ENCODE results near the gene SPANXB1. TPM values are rescaled to one million over a fixed set of nuclear protein-coding genes. Genes with fewer than 3 reads are reported as not detected.
"Not testable (repeated sequence)": the region's sequence is repeated elsewhere in the genome, so short reads cannot be mapped to it uniquely, and the experiment has no call there.

The SPANXB1 gene
- total RNA-seq, 1 donor from 2014 or later: not detected

GRCh38 chrX:140975472-140975871 lies 26.9 kb upstream of the SPANXB1 start:
- Histone ChIP-seq H4K20me1 (ENCODE audit: insufficient read depth, low read length) (no peaks in the 10 kb centered on the region), H3K9ac (ENCODE audit: low read length) (no peak overlapping the region), H3K4me1 (ENCODE audit: insufficient read depth, low read length) (no peaks in the 10 kb centered on the region), H3K36me3 (ENCODE audit: insufficient read depth, low read length) (no peaks in the 10 kb centered on the region), H3K9me3 (ENCODE audit: insufficient read depth, low read depth, low read length) (no peaks in the 10 kb centered on the region), H3K27ac (ENCODE audit: low read depth, low read length) (no peak overlapping the region), H2AFZ (ENCODE audit: low read depth, low read length) (no peak overlapping the region), H3K79me2 (ENCODE audit: insufficient read depth, low read length) (no peaks in the 10 kb centered on the region), H3K4me2 (ENCODE audit: low read length) (no peak overlapping the region), H3K27me3 (ENCODE audit: insufficient read depth, low read length) (no peaks in the 10 kb centered on the region), H3K4me3 (ENCODE audit: insufficient read depth, low read depth, low read length) (no peak overlapping the region)
- TF ChIP-seq, protein P1, sequence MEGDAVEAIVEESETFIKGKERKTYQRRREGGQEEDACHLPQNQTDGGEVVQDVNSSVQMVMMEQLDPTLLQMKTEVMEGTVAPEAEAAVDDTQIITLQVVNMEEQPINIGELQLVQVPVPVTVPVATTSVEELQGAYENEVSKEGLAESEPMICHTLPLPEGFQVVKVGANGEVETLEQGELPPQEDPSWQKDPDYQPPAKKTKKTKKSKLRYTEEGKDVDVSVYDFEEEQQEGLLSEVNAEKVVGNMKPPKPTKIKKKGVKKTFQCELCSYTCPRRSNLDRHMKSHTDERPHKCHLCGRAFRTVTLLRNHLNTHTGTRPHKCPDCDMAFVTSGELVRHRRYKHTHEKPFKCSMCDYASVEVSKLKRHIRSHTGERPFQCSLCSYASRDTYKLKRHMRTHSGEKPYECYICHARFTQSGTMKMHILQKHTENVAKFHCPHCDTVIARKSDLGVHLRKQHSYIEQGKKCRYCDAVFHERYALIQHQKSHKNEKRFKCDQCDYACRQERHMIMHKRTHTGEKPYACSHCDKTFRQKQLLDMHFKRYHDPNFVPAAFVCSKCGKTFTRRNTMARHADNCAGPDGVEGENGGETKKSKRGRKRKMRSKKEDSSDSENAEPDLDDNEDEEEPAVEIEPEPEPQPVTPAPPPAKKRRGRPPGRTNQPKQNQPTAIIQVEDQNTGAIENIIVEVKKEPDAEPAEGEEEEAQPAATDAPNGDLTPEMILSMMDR (IDR thresholded peaks at IDR 0.05; ENCODE audit: insufficient read depth, low read depth, low read length): no peak
- TF ChIP-seq EZH2 (IDR thresholded peaks at IDR 0.05; ENCODE audit: insufficient read depth, low read length): no peak
- H3K4me3 Mint-ChIP-seq (ENCODE audit: unreplicated experiment): no peak overlapping the region
- no peak overlapping the region for H3K27ac Mint-ChIP-seq (ENCODE audit: unreplicated experiment)
- H3K36me3 Mint-ChIP-seq (ENCODE audit: low read depth, unreplicated experiment): no peaks in the 10 kb centered on the region
- no peaks in the 10 kb centered on the region for H3K9me3 Mint-ChIP-seq (ENCODE audit: unreplicated experiment)
- no peaks in the 10 kb centered on the region for H3K4me1 Mint-ChIP-seq (ENCODE audit: low read depth, unreplicated experiment)
- H3K27me3 Mint-ChIP-seq (ENCODE audit: low read depth, unreplicated experiment): no peaks in the 10 kb centered on the region
- FAIRE-seq (no peak), DNase-seq (ENCODE audit: low read depth) (no peak)

DNA sequence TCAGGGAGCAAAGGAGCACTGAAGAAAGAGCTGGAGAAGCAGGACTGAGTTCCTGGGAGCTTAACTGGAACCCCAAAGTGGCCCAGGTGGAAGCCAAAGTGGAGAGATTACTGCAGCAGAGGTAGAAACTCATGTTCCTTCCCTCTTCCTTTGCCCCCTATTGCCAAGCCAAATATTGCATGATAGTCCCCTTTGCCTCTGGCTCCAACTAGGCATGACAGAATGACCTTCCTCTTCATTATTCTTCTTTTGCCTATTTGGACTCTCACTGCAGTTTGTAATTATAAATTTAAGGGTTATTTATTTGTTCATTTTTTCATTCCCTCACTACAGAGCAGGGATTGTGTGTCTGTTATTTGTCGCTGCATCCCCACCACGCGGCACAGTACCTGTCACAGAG lies 22.1 kb upstream of the SPANXB1 start:
- Histone ChIP-seq H3K4me2 (ENCODE audit: low read length) (no peak overlapping the region), H3K9ac (ENCODE audit: low read length) (no peak overlapping the region), H3K27ac (ENCODE audit: low read depth, low read length) (no peak overlapping the region), H3K27me3 (ENCODE audit: insufficient read depth, low read length) (no peaks in the 10 kb centered on the region), H3K4me3 (ENCODE audit: insufficient read depth, low read depth, low read length) (no peak overlapping the region), H3K36me3 (ENCODE audit: insufficient read depth, low read length) (no peaks in the 10 kb centered on the region), H2AFZ (ENCODE audit: low read depth, low read length) (no peak overlapping the region), H3K9me3 (ENCODE audit: insufficient read depth, low read depth, low read length) (no peaks in the 10 kb centered on the region), H3K4me1 (ENCODE audit: insufficient read depth, low read length) (no peaks in the 10 kb centered on the region), H4K20me1 (ENCODE audit: insufficient read depth, low read length) (no peaks in the 10 kb centered on the region), H3K79me2 (ENCODE audit: insufficient read depth, low read length) (no peaks in the 10 kb centered on the region)
- no peak for TF ChIP-seq EZH2 (IDR thresholded peaks at IDR 0.05; ENCODE audit: insufficient read depth, low read length)
- TF ChIP-seq, protein P1 (IDR thresholded peaks at IDR 0.05; ENCODE audit: insufficient read depth, low read depth, low read length): no peak
- no peak overlapping the region for H3K4me3 Mint-ChIP-seq (ENCODE audit: unreplicated experiment)
- FAIRE-seq (no peak), DNase-seq (ENCODE audit: low read depth) (no peak)
- H3K27me3 Mint-ChIP-seq (ENCODE audit: low read depth, unreplicated experiment): no peaks in the 10 kb centered on the region
- no peaks in the 10 kb centered on the region for H3K9me3 Mint-ChIP-seq (ENCODE audit: unreplicated experiment)
- H3K36me3 Mint-ChIP-seq (ENCODE audit: low read depth, unreplicated experiment): no peaks in the 10 kb centered on the region
- no peaks in the 10 kb centered on the region for H3K4me1 Mint-ChIP-seq (ENCODE audit: low read depth, unreplicated experiment)
- H3K27ac Mint-ChIP-seq (ENCODE audit: unreplicated experiment): no peak overlapping the region

DNA sequence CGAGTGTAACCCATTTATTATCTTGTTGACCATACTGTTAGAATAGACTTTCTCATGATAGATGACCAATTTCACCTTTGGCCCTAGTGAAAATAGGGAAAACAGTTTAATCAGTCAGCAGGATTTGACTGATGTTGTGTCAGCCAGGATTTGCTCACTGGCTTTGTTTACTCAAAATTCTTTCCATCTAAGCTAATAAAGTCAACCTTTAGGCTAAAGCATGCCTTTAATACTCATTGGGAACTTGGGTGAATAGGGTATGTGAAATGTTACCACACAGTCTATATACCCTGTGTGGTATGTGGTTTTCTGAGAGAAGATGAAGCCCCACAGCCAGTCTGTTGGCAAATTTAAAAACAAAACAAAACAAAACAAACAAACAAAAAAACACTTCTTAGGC lies 18.7 kb upstream of the SPANXB1 start:
- H3K4me3 ChIP-seq (ENCODE audit: insufficient read depth, low read depth, low read length): no peak overlapping the region
- H3K27me3 ChIP-seq (ENCODE audit: insufficient read depth, low read length): no peaks in the 10 kb centered on the region
- H3K79me2 ChIP-seq (ENCODE audit: insufficient read depth, low read length): no peaks in the 10 kb centered on the region
- FAIRE-seq (no peak), DNase-seq (ENCODE audit: low read depth) (no peak)
- no peaks in the 10 kb centered on the region for H3K4me1 Mint-ChIP-seq (ENCODE audit: low read depth, unreplicated experiment)
- H3K4me3 Mint-ChIP-seq (ENCODE audit: unreplicated experiment): no peak overlapping the region
- no peak overlapping the region for H3K27ac ChIP-seq (ENCODE audit: low read depth, low read length)
- H3K27me3 Mint-ChIP-seq (ENCODE audit: low read depth, unreplicated experiment): no peaks in the 10 kb centered on the region
- H3K36me3 ChIP-seq (ENCODE audit: insufficient read depth, low read length): no peaks in the 10 kb centered on the region
- H3K9me3 ChIP-seq (ENCODE audit: insufficient read depth, low read depth, low read length): no peaks in the 10 kb centered on the region
- H2AFZ ChIP-seq (ENCODE audit: low read depth, low read length): no peak overlapping the region
- no peaks in the 10 kb centered on the region for H3K9me3 Mint-ChIP-seq (ENCODE audit: unreplicated experiment)
- no peaks in the 10 kb centered on the region for H4K20me1 ChIP-seq (ENCODE audit: insufficient read depth, low read length)
- TF ChIP-seq, protein P1 (IDR thresholded peaks at IDR 0.05; ENCODE audit: insufficient read depth, low read depth, low read length): no peak
- no peak for TF ChIP-seq EZH2 (IDR thresholded peaks at IDR 0.05; ENCODE audit: insufficient read depth, low read length)
- H3K27ac Mint-ChIP-seq (ENCODE audit: unreplicated experiment): no peak overlapping the region
- H3K36me3 Mint-ChIP-seq (ENCODE audit: low read depth, unreplicated experiment): no peaks in the 10 kb centered on the region
- H3K9ac ChIP-seq (ENCODE audit: low read length): no peak overlapping the region
- H3K4me2 ChIP-seq (ENCODE audit: low read length): no peak overlapping the region
- no peaks in the 10 kb centered on the region for H3K4me1 ChIP-seq (ENCODE audit: insufficient read depth, low read length)

- H3K4me1 ChIP-seq (ENCODE audit: insufficient read depth, low read length); H3K27me3 Mint-ChIP-seq (ENCODE audit: low read depth, unreplicated experiment); H3K4me1 Mint-ChIP-seq (ENCODE audit: low read depth, unreplicated experiment); DNase-seq (ENCODE audit: low read depth); H3K4me3 ChIP-seq (ENCODE audit: insufficient read depth, low read depth, low read length); H3K4me2 ChIP-seq (ENCODE audit: low read length); H3K27ac Mint-ChIP-seq (ENCODE audit: unreplicated experiment); H4K20me1 ChIP-seq (ENCODE audit: insufficient read depth, low read length); H3K9me3 Mint-ChIP-seq (ENCODE audit: unreplicated experiment); H3K79me2 ChIP-seq (ENCODE audit: insufficient read depth, low read length); H3K27ac ChIP-seq (ENCODE audit: low read depth, low read length); H3K9me3 ChIP-seq (ENCODE audit: insufficient read depth, low read depth, low read length); H3K9ac ChIP-seq (ENCODE audit: low read length); H3K36me3 ChIP-seq (ENCODE audit: insufficient read depth, low read length); H3K36me3 Mint-ChIP-seq (ENCODE audit: low read depth, unreplicated experiment); H3K4me3 Mint-ChIP-seq (ENCODE audit: unreplicated experiment); H2AFZ ChIP-seq (ENCODE audit: low read depth, low read length); FAIRE-seq; H3K27me3 ChIP-seq (ENCODE audit: insufficient read depth, low read length): not testable (repeated sequence)
Observed at GRCh38 chrX:141005243-141005642, 2.8 kb downstream of the SPANXB1 start.
